Ectodermal cell (in vitro differentiated cells): Measurements from ENCODE around the gene SF1.

Experiments
- H3K27ac ChIP-seq: 2 replicates; pipeline ENCODE4 v1.7.0; 2013; ENCODE audit warnings: mild to moderate bottlenecking, low read depth, low read length; ENCODE audit not compliant: insufficient read depth, poor library complexity, severe bottlenecking
- H3K27me3 ChIP-seq: 2 replicates; pipeline ENCODE4 v1.7.0; 2013; ENCODE audit warnings: mild to moderate bottlenecking, low read length; ENCODE audit not compliant: insufficient read depth, control insufficient read depth, poor library complexity, severe bottlenecking
- H3K36me3 ChIP-seq: one replicate; pipeline ENCODE4 v1.7.0; 2013; ENCODE audit warnings: low read length; ENCODE audit not compliant: control insufficient read depth, insufficient read depth
- H3K4me1 ChIP-seq: one replicate; pipeline ENCODE4 v1.7.0; 2013; ENCODE audit warnings: low read length; ENCODE audit not compliant: control insufficient read depth, insufficient read depth
- H3K4me3 ChIP-seq: 2 replicates; pipeline ENCODE4 v1.7.0; 2013; ENCODE audit warnings: low read depth, low read length, control low read depth; ENCODE audit not compliant: insufficient read depth
- H3K9me3 ChIP-seq: 2 replicates; pipeline ENCODE4 v1.7.0; 2013; ENCODE audit warnings: mild to moderate bottlenecking, low read length, moderate library complexity; ENCODE audit not compliant: control insufficient read depth
- WGBS, 2 experiments: methylation state at CpG; one replicate each; pipeline ENCODE4 v1.1.7; 2013; ENCODE audit warnings: missing lambda C conversion rate in 2 of 2; 5-methylcytosine and 5-hydroxymethylcytosine counted together

The SF1 gene

GRCh38 chr11:64716473-64717267, 61.7 kb downstream of the SF1 start:
- 71 to 76% methylated on average over 21 of the region's 21 CpGs for WGBS, 2 experiments
- Histone ChIP-seq H3K4me1 (no peaks in the 10 kb centered on the region), H3K4me3 (no peak overlapping the region), H3K27me3 (peaks cover 72% of the 10 kb centered on the region), H3K9me3 (no peaks in the 10 kb centered on the region), H3K36me3 (no peaks in the 10 kb centered on the region), H3K27ac (no peak overlapping the region)

- H3K9me3 ChIP-seq, result no peaks in the 10 kb centered on the region
- no peak overlapping the region for H3K27ac ChIP-seq
- 80 to 84% methylated on average over 10 to 13 of the region's 13 CpGs for WGBS, 2 experiments
- H3K4me1 ChIP-seq, result no peaks in the 10 kb centered on the region
- H3K36me3 ChIP-seq, result no peaks in the 10 kb centered on the region
- no peak overlapping the region for H3K4me3 ChIP-seq
- peaks cover 72% of the 10 kb centered on the region for H3K27me3 ChIP-seq
Measured at GRCh38 chr11:64715756-64716472, 62.4 kb downstream of the SF1 start.

- 85% methylated on average over 5 of the region's 5 CpGs for WGBS, 2 experiments
- H3K27me3 ChIP-seq, result peaks cover 72% of the 10 kb centered on the region
- no peak overlapping the region for H3K4me3 ChIP-seq
- no peaks in the 10 kb centered on the region for H3K4me1 ChIP-seq
- no peaks in the 10 kb centered on the region for H3K36me3 ChIP-seq
- H3K9me3 ChIP-seq, result no peaks in the 10 kb centered on the region
- no peak overlapping the region for H3K27ac ChIP-seq
Measured at GRCh38 chr11:64715110-64715509, 63.2 kb downstream of the SF1 start.

GRCh38 chr11:64714666-64715065, 63.7 kb downstream of the SF1 start:
- H3K27me3 ChIP-seq, result peaks cover 72% of the 10 kb centered on the region
- no peak overlapping the region for H3K27ac ChIP-seq
- no peak overlapping the region for H3K4me3 ChIP-seq

More at GRCh38 chr11:64714666-64715065, 63.7 kb downstream of the SF1 start:
- whole genome bisulfite sequencing, 2 experiments, result 81 to 88% methylated on average over 4 to 5 of the region's 5 CpGs
- H3K4me1 ChIP-seq, result no peaks in the 10 kb centered on the region
- H3K9me3 ChIP-seq, result no peaks in the 10 kb centered on the region
- H3K36me3 ChIP-seq, result no peaks in the 10 kb centered on the region
